Glomerular endothelial cell (primary cell): ENCODE data around the gene MORN3. TPM values are rescaled to one million over a fixed set of nuclear protein-coding genes. Genes with fewer than 3 reads are reported as not detected.
"Not testable (repeated sequence)": the region's sequence is repeated elsewhere in the genome, so short reads cannot be mapped to it uniquely, and the experiment has no call there.

Source experiments
- DNase-seq: peaks from one replicate; pipeline ENCODE4 v3.0.0-alpha.2; 2011; ENCODE audit warnings: low read depth, low spot score; ENCODE audit errors: extremely low read depth
- total RNA-seq: library from RNA; depleted of rRNA; stranded (reverse); fragments of >200 nt; gene quantifications from 2 replicates; pipeline ENCODE4 v1.2.3, GENCODE V29; 2015

The MORN3 gene
- total RNA-seq, 1 donor from 2014 or later, result 0.88 TPM

DNA sequence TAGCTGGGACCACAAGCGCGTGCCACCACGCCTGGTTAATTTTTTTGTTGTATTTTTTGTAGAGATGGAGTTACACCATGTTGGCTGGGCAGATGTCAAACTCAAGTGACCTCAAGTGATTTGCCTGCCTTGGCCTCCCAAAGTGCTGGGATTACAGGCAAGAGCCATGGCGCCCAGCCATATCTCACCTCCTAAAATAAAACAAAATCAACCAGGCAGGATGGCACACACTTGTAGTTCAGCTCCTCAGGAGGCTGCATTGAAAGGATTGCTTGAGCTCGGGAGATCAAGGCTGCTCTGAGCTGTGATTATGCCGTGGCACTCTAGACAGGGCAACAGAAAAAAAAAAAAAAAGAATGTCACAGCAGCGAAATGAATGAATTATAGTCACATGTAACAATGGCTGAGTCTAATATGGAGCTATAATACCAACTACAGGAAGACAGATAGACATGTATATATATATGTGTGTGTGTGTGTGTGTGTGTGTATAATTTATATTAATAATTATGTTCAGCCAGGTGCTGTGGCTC is 23.8 kb upstream of the MORN3 start:
- DNase-seq, result no peak

- not testable (repeated sequence) for DNase-seq
These were observed 23.3 kb upstream of the MORN3 start for GRCh38 chr12:121692744-121693143.

GRCh38 chr12:121689430-121689829 is 20.0 kb upstream of the MORN3 start:
- DNase-seq, result no peak

GRCh38 chr12:121688966-121689365 is 19.5 kb upstream of the MORN3 start:
- no peak for DNase-seq

GRCh38 chr12:121679661-121680197 is 10.3 kb upstream of the MORN3 start:
- not testable (repeated sequence) for DNase-seq

DNA sequence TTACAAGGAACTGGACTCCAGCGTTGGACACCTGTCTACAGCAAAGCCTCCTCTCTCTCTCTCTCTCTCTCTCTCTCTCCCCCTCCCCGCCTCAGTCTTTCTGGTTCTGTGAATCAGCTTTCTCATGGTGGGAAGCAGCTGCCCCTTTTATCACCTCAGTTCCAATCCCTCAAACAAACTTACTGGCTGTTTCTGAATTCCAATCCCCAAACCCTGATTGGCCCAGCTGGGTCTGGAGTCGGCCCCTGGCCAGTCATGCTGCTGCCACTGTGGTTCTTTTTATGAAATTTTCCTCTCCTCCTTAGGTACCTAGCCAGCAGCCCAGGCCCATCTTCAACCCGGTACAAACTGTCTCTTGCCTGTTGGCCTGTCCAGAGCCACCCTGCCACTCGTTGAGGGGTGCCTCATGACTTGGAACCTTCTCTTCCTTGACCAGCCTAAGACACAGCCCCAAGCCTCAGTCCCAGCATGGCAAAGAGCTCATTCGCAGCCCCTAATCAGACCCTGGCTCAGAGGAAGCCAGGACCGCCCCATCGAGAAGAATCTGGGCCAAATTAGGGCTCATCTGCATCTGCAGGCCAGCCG is 9.4 kb upstream of the MORN3 start:
- DNase-seq, result no peak

DNA sequence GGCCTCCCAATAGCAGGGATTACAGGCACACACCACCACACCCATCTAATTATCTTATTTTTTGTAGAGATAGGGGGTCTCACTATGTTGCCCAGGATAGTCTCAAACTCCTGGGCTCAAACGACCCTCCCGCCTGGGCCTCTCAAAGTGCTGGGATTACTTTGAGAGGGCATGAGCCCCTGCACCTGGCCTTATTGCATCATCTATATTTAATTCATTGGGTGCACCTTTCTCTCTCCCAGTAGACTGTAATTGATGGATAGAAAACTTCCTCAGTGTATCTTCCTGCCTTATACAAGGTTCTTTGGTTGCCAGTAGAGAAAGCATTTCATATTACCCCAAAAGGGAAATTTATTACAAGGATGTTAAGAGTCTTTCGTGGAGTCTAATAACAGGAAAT is 8.9 kb upstream of the MORN3 start:
- DNase-seq, result no peak

GRCh38 chr12:121676190-121676589 is 6.7 kb upstream of the MORN3 start:
- DNase-seq, result no peak

DNA sequence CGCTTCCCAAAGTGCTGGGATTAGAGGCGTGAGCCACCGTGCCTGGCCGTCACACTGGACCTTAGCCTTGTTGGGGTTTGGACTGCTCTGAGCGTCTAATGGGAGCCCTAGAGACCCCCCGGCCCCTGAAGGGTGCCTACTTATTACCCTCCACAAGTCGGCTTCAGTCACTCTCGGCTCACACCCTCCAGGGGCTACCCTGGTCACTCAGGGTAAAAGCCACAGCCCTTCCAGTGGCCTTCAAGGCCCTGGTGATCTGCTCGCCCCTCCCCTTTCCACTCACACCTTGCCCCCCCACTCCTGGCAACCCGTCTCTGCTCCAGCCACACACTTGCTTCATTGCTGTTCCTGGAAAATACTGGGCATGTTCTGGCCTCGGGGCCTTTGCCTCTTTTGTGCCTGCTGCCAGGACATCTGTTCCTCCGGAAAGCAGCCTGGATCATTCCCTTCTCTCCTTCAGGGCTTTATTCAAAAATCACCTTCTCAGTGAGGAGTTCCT is 3.6 kb upstream of the MORN3 start:
- DNase-seq, result no peak

DNA sequence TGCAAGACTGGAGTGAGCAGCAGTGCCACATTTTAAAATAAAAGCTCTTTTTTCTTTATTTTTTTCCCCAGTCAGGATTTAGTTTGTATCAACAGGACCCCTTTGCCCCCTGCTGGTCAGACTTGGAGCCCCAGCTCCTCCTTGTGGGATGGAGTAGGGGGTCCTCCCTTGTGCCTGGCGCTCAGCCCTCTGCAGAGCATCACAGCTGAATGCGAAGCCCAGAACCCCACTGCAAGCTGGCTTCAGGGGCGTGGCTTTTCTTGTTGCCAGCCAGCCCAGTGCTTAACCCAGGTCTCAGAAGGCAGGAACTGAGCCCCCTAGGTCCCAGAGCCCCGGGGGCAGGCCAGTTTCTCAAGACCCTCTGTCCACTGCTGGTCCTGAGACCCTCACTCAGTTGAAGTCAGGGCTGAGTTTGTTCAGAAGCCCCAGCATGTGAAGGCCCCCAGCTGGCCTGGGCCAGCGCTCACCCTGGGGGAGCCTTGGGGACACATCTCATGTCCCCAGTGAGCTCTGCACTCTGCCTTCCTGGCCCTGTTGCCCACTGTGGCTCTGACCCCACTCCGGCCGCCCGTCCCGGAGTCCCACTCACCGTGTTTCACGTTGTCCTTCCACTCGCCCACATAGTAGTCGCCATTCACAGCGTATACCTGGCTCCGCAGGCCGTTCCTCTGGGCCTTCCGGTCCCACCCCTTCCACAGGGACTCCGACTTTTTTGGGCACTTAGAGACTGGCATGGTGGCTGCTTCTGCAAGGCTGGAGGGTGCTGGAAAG is 519 bp downstream of the MORN3 start:
- DNase-seq, result no peak

DNA sequence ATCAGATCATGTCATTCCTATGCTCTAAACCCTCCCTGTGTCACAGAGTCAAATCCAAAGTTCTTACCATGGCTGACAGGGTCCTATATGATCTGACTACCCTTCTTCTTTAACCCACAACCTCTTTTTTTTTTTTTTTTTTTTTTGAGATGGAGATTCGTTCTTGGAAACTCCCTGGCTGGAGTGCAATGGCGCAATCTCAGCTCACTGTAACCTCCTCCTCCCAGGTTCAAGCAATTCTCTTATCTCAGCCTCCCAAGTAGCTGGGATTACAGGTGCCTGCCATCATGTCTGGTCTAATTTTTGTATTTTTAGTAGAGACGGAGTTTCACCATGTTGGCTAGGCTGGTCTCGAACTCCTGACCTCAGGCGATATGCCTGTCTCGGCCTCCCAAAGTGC is 2.6 kb downstream of the MORN3 start:
- DNase-seq, result not testable (repeated sequence)

DNA sequence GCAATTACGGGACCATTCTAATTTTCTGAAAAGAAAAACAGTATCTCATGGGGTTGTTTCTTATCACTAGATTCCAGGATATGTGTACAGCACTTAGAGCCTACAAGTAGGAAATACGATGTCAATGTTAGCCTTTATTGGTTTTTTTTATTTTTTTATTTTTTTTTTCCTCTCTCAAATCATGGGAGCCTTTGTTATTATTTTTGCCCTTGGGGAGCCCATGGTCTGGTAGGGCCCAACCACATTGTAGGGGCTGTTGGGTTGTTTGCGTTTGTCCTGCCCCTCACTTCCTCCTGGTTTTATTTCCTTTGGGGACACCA is 5.9 kb downstream of the MORN3 start:
- DNase-seq, result no peak

- not testable (repeated sequence) for DNase-seq
These were observed 7.9 kb downstream of the MORN3 start for GRCh38 chr12:121661353-121662105.

- no peak for DNase-seq
These were observed 12.0 kb downstream of the MORN3 start for GRCh38 chr12:121657305-121658008.

GRCh38 chr12:121656122-121656521 is 13.3 kb downstream of the MORN3 start:
- no peak for DNase-seq

- DNase-seq, result no peak
These were observed 15.5 kb downstream of the MORN3 start for GRCh38 chr12:121653999-121654398.

DNA sequence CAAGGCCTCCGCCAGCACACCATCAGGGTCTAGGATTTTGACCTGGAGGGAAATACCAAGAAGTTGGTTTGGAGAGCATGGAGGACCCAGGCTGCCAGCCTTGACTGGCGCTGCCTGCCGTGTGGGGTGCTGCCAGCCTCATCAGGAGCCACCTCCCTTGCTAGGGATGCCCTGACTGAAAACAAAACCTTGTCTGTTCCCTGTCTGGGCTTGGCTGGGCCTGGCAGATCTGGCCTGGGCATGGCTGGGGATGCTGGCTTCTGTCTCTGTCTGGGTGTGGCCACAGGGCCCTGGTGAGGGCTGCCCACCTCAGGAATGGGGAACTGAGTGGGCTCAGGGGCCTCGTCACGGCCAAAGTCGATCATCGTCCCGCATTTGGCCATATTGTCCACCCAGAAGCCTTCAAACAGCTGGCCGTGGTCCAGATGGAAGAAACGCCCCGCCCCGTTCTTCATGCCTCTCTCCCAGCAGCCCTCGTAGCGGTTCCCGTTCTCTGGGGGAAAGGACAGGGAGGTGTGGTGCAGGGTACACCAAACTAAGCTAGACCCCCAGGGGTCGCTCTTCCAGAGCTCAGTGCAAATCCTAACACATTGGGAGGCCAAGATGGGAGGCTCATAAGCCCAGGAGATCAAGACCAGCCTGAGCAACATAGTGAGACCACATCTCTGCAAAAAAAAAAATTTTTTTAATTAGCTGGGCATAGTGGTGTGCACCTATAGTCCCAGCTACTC is 16.5 kb downstream of the MORN3 start:
- no peak for DNase-seq

DNA sequence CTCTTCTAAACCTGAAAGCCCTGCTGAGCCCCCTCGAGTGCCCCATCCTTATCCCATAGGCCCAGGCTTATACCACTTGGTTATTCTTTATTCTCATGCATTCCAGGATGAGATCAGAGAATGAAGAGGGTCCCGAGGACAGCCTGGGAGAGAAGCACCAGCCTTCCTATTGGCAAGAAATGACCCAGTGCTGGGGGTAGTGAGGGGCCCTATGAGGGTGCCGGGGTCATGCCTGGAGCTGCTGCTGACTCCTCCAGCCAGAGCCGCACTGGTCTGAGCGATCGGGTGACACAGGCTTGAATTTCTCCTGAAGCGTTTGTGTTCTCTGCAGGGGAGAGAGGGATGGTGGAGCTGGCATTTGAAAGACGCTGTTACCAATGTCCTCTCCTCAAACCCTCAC is 18.1 kb downstream of the MORN3 start:
- no peak for DNase-seq

- no peak for DNase-seq
These were observed 19.6 kb downstream of the MORN3 start for GRCh38 chr12:121649819-121650353.

GRCh38 chr12:121649322-121649721 is 20.1 kb downstream of the MORN3 start:
- no peak for DNase-seq
